Left lung (tissue), 10 donors: ENCODE measurements around the gene CCDC57. TPM values are rescaled to one million over a fixed set of nuclear protein-coding genes. Genes with fewer than 3 reads are reported as not detected.

ENCODE experiments used
- ATAC-seq: fragments of 200-7000 bp; cut with Tn5 transposase; one replicate; pipeline ENCODE4 v1.9.1; 2020; ENCODE audit warnings: moderate library complexity
- DNase-seq, 4 donors: peaks; one replicate each; pipeline ENCODE4 v3.0.0-alpha.2; 2013 to 2020
- H3K27ac ChIP-seq, 2 donors: fragments of 200-600 bp; sonication (generic) in 1 of 2; one replicate each; pipeline versions ENCODE4 v1.5.0 to v1.8.0; 2020 to 2021
- H3K27me3 ChIP-seq, 2 donors: fragments of 200-600 bp; sonication (generic) in 1 of 2; one replicate each; pipeline versions ENCODE4 v1.5.0 to v1.8.0; 2020 to 2021
- H3K36me3 ChIP-seq, 2 donors: fragments of 200-600 bp; sonication (generic) in 1 of 2; one replicate each; pipeline versions ENCODE4 v1.5.0 to v1.8.0; 2020 to 2021
- H3K4me1 ChIP-seq, 2 donors: fragments of 200-600 bp; one replicate each; pipeline ENCODE4 v1.8.0; 2021
- H3K4me3 ChIP-seq, 2 donors: fragments of 200-600 bp; sonication (generic) in 1 of 2; one replicate each; pipeline versions ENCODE4 v1.5.0 to v1.8.0; 2020 to 2021; ENCODE audit warnings: mild to moderate bottlenecking in 1 of 2
- H3K9me3 ChIP-seq, 2 donors: fragments of 200-600 bp; sonication (generic) in 1 of 2; one replicate each; pipeline versions ENCODE4 v1.5.0 to v1.8.0; 2020 to 2021
- intact Hi-C, 2 donors: fragments of 100-400 bp; cut with DNase I; formaldehyde crosslinking; loops; one replicate each; pipeline versions ENCODE4 v1.11.2 to v1.14.2; 2022
- polyA plus RNA-seq, 6 donors: library from polyadenylated mRNA; unstranded; fragments of 120-200 nt; gene quantifications; one replicate each; pipeline ENCODE4 v1.2.1, GENCODE V29; 2013; ENCODE audit not compliant: insufficient read length in 6 of 6
- total RNA-seq, 2 donors: library from RNA; stranded (reverse); fragmentation: NEBNext Ultra II Directional; extraction: Animal tissue kit (Norgen Biotek cat#: 25700); gene quantifications; one replicate each; pipeline ENCODE4 v1.2.1, GENCODE V29; 2021
- TF ChIP-seq, protein P1 (sequence below), 2 donors: fragments of 200-600 bp; sonication (generic) in 1 of 2; IDR thresholded peaks; one replicate each; pipeline versions ENCODE4 v1.5.0 to v1.8.0; 2021; ENCODE audit warnings: antibody characterized with exemption in 2 of 2
- donor health status: DM: no; HTN: yes; CAD: no.
- donor health status: DM: no; HTN: no; CAD: no.

Gene CCDC57
- total and polyA plus RNA-seq, 8 donors = 41.7 to 73.4 (median 59.8) TPM

- ATAC-seq (peak; percentile 90), DNase-seq (peak; percentile 48 to 90 (median 57))
- Histone ChIP-seq H3K4me1 (peaks cover 18 to 28% of the 10 kb centered on the region in 2 donors), H3K4me3 (peak within 1 kb of the TSS; percentile 76 to 91), H3K9me3 (no peaks in the 10 kb centered on the region), H3K27me3 (no peaks in the 10 kb centered on the region), H3K27ac (peak within 1 kb of the TSS; percentile 66 to 83), H3K36me3 (peaks cover 0 to 29% of the 10 kb centered on the region in 2 donors)
- TF ChIP-seq, protein P1, sequence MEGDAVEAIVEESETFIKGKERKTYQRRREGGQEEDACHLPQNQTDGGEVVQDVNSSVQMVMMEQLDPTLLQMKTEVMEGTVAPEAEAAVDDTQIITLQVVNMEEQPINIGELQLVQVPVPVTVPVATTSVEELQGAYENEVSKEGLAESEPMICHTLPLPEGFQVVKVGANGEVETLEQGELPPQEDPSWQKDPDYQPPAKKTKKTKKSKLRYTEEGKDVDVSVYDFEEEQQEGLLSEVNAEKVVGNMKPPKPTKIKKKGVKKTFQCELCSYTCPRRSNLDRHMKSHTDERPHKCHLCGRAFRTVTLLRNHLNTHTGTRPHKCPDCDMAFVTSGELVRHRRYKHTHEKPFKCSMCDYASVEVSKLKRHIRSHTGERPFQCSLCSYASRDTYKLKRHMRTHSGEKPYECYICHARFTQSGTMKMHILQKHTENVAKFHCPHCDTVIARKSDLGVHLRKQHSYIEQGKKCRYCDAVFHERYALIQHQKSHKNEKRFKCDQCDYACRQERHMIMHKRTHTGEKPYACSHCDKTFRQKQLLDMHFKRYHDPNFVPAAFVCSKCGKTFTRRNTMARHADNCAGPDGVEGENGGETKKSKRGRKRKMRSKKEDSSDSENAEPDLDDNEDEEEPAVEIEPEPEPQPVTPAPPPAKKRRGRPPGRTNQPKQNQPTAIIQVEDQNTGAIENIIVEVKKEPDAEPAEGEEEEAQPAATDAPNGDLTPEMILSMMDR (IDR thresholded peaks at IDR 0.05) = no peak
- intact Hi-C loops = no loop called here
Measured at GRCh38 chr17:82065638-82066303, 146.9 kb downstream of the CCDC57 start, which contains the start of gene DUS1L. Gene DUS1L, minus strand, starts transcription at chr17:82065804. Its CDS starts 745 bp downstream, at chr17:82065059.

GRCh38 chr17:82065193-82065637 lies 147.4 kb downstream of the CCDC57 start:
- peak; percentile 8 for ATAC-seq
- peak overlapping the region; percentile 54 to 76 for H3K27ac ChIP-seq
- TF ChIP-seq, protein P1 (IDR thresholded peaks at IDR 0.05) = no peak

GRCh38 chr17:82064433-82065192 lies 148.0 kb downstream of the CCDC57 start:
- intact Hi-C loops = no loop called here
- peak; percentile 61 for ATAC-seq
- Histone ChIP-seq H3K27ac (peak overlapping the region in 1 of 2 donors; percentile 76), H3K4me1 (peaks cover 18 to 28% of the 10 kb centered on the region in 2 donors), H3K9me3 (no peaks in the 10 kb centered on the region), H3K4me3 (peak overlapping the region; percentile 76 to 91), H3K36me3 (peaks cover 0 to 40% of the 10 kb centered on the region in 2 donors), H3K27me3 (no peaks in the 10 kb centered on the region)
- TF ChIP-seq, protein P1 (IDR thresholded peaks at IDR 0.05) = no peak
- DNase-seq = peak in 1 of 4 donors; percentile 76

More at GRCh38 chr17:82065193-82065637, 147.4 kb downstream of the CCDC57 start:
- Histone ChIP-seq H3K4me3 (peak overlapping the region; percentile 76 to 91), H3K4me1 (peaks cover 18 to 28% of the 10 kb centered on the region in 2 donors), H3K9me3 (no peaks in the 10 kb centered on the region), H3K36me3 (peaks cover 0 to 34% of the 10 kb centered on the region in 2 donors), H3K27me3 (no peaks in the 10 kb centered on the region)
- intact Hi-C loops = no loop called here
- peak in 2 of 4 donors; percentile 10 to 86 for DNase-seq

GRCh38 chr17:82063424-82064415 lies 148.9 kb downstream of the CCDC57 start:
- TF ChIP-seq, protein P1 (IDR thresholded peaks at IDR 0.05) = no peak
- Histone ChIP-seq H3K36me3 (peaks cover 0 to 49% of the 10 kb centered on the region in 2 donors), H3K4me1 (peaks cover 18 to 28% of the 10 kb centered on the region in 2 donors), H3K27me3 (no peaks in the 10 kb centered on the region), H3K27ac (no peak overlapping the region), H3K4me3 (peak overlapping the region in 1 of 2 donors; percentile 91), H3K9me3 (no peaks in the 10 kb centered on the region)
- ATAC-seq (no peak), DNase-seq (peak in 1 of 4 donors; percentile 59)
- intact Hi-C loops = no loop called here
